ENCODE measurements around the gene RCAN2.

The RCAN2 gene

DNA sequence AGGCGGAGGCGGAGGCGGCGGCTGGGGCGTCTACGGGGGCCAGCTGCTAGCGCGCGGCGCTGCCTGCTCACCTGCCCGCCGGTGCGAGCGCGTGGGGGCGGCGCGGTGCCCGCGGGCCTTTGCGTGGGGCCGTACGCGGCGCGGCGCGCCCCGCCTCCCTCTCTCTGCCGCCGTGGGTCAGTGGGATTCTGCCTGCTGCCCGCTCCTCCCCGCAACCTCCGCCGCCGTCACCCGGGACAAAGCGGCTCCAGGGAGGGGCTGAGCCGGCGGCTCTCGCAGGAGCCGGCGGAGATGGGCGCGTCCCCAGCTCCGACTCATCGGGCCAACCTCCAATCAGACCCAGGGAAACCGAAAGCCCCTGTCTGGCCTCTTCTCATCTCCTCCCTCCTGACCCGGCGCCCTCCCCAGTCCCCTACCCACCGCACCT is at the start of gene RCAN2:
RCAN2 (minus strand) TSS at position 249 of the 427 bp plus-strand sequence.
- DNase-seq = no peak

DNA sequence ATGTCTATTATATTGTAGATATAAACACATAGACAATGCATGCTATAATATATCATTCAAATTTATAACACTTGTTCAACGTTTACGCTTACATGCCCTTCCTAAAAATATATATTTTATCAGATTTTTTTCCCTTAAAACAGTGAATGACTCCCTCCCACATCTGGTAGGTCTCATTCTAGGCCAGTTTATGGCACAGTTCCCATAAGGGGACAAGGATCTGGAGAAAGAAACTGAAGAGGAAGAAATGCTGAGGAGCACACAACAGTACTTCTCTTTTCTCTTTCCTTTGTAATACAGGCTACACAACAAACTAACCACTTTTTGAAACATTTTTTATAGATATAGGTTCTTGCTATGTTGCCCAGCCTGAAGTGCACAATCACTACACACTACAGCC is 48.6 kb upstream of the RCAN2 start:
- DNase-seq = no peak

DNA sequence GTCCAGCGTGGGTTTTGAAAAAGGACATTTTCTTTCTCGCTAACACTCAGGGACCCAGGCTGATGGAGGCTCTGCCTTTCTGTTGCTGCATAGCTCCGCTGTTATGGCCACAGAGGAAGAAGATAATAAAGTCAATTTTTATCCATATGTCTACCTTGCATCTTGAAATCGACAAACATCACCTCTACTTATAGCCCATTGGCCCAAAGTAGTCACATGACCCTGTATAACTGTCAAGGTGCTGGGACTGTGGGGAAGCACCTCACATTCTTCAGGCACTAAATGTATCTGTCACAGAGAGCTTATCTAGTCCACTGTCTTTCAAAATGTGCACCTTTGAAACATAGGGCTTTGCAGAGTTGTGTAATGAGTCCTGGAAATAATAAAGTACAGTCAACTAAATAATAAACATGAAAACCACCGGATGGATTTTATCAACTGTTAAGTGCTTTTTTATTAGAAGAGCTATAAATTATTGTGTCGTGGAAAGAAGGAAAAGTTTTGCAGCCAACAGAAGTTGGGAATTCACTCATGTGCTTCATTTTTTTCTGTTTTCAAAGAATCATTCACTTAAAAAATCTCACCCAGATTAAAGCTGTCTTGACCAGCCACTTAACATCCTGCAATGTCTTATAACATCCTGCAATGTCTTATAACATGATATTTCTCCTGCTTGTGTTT is 47.7 kb upstream of the RCAN2 start:
- DNase-seq = no peak

DNA sequence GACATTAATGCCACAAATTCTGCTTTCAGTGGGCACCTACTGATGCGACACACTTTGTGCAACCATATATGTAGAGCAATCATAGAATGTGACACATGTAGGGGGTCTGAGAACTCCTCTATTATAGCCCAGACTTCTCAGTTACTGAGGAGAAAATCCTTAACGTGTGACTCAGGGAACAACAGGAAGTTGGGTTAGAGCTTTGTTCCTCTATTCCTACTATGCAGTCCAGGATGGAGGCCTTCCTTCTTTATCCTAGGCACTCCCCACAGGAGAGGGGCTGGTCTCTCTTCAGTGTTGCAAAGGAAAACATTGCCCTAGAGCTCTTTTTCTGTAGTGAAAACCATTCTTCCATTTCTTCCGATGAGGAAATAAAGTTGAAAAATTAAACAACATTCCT is 39.6 kb upstream of the RCAN2 start:
- DNase-seq = no peak

DNA sequence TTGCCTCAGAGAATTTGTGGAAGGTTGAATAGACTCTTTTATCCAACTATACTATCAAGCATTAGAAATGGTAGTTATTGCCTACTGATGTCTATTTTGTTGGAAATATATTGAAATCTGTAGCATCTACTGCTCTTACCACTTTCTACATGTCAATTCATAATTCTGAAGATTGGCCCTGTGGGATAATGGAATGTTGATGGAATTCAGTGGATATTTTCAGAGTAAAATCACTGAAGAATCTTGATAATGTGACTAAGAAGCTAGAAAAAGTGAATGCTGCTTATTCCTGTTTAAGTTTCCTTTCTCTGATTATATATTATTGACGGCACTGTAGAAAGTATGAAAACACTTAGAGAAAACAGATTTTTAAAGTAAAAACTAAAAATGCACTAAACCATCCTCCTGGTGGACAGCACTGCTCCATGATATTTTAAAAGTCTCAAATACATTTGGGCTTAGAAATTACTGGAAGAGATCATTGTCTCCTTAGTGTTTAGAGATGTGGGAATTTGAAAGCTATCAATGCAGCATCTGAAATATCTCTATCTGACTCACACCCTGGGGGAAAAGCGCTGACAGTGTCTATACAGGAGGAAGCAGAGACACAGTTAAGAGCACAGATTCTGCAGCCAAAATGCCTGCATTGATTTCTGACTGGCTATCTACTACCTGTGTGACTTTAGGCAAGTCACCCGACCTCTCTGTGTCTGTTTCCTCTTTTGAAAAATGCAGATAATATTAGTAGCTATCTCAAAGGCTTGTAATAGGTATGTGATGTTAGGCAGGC is 37.9 kb upstream of the RCAN2 start:
- DNase-seq = no peak

DNA sequence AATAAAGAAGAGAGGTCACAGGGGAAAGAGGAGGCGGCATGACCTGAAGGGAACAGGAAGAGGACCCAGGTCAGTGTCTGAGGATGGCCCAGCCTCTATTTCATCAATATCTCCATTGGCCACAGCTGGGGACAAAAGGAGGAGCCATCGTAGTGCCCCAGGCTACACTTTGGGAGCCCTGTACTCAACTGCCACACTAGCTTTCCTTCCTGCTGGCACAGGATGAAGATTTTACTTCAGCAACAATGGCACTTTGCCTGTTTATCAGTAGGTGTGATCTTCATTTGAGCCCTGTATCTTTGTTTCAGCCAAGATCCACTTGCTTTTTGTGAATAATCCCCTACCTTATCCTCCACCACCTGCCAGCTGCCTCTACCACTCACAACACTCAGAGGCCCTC is 35.4 kb upstream of the RCAN2 start:
- DNase-seq = no peak

DNA sequence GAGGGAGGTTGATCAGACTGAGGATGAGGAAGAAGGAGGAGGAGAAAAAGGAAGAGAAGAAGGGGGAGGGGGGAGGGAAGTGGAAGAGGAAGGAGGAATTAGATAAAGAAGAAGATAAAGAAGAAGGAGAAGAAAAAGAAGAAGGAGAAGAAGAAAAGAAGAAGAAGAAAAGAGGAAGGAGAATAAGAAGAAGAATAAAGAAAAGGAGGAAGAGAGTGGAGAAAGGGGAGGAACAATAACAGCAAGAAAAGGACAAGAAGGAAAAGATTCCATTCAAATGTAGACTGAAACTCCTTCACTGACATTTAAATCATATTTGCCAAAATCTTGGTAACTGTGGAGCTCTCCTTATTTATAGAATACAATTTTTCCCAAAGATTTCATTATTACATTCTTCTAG is 34.3 kb upstream of the RCAN2 start:
- no peak for DNase-seq

DNA sequence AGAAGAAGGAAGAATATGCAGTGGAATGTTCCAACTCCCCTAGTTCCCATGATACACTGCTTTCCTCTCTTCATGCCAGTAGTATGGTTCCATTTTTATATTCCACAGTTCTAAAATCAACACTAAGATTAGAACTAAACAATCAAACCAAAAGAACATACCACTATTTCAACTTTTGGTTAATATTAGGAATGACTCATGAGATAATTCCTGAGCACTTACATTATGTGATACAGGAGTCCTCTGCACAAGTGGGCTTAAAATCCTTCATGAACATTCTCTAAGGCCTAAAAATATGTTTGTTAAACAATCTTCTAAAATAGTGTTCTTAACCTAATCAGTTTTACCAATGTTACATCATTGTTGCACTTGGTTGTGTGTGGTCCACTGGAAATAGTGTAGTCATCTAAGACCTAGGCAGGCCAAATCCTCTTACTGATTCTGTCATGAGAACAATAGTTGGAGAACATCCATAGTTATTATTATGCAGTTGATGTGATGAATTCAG is 30.3 kb upstream of the RCAN2 start:
- no peak for DNase-seq

DNA sequence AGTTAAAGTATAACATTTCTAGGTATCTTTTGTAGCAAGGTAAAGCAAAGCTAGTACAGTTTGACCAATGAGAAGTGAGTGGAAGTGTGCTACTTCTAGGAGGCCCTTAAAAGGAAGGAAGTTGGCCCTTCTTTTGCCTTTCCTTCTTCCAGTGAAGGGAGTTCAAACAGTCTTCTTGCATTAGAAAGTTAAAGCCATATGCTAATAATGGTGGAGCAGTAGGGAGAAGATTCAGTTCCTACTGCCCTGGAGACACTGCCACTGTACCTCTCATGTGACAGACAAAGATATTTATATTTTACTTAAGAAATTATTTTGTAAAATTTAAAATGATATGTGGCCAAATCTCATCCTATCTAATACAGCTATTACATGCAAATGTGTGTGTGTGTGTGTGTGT is 26.0 kb upstream of the RCAN2 start:
- DNase-seq = no peak

DNA sequence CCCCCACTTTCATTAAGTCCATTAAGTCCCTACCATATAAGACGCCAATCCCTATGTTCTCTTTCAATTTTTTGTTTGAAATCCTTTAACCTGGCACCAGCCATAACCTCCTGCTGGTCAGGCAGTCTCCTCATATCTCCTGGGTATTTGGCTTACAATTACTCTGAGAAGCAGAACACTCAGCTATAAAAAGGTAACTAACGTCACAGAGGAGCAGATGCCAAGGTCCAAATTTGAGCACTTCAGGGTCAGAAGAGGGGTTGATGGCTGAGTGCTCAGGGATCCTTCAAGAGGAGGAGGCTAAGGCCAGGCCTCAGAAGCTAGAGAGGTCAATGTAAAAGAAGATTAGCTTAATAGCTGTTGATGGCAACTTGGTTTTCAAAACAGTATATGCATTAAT is 22.3 kb upstream of the RCAN2 start:
- DNase-seq = no peak

DNA sequence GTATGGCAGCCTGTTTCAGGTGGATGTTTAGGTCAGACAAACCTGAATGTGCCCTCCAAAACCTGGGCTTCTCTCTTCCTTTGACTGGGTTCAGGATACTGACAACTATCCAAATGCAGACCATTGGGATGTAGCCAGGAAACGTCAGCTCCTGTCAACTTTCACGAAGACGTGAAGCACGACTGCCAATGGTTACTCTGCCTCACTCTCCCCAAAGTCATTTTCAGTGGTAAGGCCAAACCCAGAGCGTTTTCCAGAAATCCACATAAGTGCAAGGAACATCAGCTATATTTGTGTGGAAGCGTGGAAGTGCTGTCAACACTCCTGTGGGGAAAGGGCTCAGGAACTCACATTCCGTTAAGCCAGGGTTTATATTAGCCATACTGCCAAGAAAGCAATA is 20.1 kb upstream of the RCAN2 start:
- DNase-seq = no peak

DNA sequence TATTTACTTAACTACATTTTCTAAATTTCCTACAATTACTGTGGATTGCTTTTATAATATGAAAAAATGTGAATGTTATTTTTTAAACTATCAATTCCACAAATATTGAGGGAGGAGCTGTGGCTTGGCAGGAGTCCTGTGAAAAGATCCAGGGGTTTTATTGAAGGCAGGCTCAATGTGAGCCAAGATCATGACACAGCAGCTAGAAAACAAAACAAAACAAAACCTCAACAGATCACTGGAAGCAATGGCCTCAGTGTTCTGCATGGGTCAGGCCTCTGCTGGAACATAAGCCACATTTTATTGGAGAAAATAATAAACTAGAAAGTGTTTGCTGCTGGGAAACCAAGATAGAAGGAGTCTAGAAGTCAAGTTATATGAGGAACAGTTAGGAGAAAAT is 19.4 kb upstream of the RCAN2 start:
- no peak for DNase-seq

DNA sequence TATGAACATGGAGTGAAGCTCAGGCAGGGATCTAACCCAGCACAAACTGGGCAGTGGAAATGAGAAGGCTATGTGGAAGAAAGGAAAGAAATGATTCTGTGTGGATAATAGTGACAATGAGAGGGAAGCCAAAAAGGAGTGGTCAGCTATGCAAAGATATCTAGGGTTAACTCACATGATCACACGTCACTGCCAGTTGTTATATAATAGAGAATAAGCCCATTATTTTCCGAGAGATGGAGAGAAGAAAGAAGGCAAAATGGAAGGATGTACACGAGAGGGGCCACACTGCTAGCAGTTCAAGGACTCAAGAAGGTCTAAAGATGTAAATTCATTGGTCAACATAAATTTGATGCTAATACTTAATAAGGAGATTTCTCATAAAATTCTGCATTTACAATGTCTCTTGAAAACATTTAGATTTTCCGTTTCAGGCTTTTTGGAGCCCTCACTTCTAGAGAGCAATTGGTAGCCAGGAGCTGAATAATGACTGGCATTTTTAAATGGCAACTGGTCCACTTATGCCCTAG is 18.8 kb upstream of the RCAN2 start:
- no peak for DNase-seq

DNA sequence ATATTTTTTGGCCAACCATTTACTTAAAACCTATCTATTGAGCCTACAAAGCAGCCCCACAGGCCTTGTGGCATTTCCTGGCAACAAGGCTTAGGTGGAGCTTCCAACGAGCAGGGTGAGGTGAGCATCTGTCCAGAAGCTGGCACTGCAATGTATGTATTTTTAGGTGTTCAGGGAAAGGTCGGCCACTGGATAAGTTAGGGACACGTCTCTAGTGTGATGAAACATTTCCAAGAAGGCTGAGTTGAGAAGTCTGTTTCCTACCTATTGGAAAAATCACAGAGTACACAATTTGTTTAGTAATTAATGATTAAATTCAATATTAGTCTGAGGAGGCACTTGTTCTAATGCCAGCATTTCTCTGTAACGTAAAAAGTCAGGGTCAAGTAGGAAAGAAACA is 17.8 kb upstream of the RCAN2 start:
- DNase-seq = no peak

DNA sequence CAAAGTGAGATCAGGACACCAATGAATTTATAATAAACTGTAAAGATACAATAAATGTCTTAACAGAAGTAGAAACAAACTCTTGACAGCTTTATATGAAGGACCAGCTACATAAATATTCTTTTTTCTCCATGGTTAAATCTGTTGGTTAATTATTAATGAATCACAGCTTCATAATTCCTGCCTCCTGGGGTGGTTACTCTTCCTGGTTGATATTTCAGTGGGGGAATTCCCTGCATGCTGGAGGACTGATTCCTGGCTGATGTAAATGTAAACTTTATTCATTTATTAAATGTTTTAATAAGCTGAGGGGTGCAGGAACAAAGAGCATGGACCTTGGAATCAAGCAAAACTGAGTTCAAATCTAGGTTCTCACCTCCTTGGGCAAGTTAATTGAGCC is 16.2 kb upstream of the RCAN2 start:
- DNase-seq = no peak

DNA sequence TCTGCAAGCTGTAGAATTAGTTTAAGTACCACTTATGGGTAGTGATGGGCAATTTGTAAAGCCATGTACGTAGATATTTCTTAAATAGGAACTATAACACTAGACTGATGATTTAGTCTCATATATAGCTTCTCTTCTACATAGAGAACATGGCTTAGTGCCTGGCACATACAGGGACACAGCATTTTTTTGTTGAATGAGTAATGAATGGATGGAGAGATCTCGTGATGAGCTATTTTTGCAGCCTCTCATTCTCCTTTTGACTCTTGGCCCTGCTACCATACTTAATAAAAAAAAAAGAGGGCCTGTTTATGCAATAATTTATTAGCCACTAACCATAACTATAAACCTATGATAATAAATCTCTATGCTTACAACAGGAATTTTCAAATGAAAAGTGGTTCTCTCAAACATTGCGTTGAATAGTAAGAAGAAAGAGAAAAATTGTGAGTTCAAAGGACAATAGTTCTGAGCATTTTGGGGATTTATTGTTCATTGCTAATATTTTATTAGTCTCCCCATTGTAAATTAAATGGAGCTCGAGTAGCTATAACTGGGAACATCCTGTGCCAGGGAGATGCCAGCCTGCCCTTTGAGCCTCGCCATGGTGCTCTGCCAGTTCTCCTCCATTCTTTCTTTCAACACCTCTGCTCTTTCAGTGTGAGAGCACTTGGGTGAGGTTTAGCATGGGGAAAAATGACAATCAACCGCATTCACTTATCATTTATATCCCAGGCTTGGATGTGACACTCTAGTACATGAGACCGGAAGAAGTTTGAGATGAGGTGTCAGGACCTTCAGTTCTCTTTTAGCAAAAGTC is 14.7 kb upstream of the RCAN2 start:
- DNase-seq = no peak

DNA sequence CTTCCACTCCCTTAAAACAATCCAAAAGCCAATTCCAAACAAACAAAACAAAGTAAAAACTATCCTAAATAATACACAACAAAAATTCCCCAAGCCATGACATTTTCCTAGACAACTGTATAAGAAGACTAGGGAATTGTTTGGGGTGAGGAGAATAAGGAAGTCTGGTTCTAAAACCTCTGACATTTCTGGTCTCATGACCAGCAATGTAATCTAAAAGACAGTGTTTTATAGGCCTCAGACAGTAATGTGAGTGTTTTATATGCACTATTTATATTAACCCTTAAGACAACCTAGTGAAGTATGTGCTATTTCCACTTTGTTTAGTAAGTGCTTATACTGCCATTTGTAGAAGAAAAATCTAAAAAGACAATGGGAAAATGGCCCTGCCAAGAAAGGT is 13.0 kb upstream of the RCAN2 start:
- DNase-seq = no peak

DNA sequence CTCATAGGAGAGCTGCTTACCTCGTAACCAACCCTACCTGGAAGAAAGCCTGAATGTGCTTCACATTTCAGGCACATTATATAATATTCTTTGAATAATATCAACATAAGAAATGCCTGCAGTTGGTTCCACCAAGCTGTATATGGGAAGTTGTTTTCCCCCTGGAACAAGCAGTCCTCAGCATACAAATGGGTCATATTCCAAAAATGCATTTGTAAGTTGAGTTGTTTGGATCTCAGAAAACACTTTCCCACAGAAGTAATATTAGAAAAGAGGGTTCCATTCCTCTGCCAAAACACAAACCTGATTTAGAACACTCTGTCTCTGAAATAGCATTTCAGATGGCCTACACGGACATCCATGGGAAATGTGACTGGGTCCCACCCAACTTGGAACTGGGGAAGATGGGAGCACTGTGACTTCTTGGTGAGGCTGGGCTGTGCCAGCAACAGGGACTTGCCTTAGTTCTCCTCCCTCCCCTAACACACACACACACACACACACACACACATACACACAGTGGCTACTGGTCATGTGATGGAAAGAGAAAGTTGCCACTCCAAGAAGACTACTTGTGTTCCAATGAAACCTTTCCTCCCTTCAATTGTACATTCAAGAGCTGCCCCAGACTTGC is 11.4 kb upstream of the RCAN2 start:
- no peak for DNase-seq

DNA sequence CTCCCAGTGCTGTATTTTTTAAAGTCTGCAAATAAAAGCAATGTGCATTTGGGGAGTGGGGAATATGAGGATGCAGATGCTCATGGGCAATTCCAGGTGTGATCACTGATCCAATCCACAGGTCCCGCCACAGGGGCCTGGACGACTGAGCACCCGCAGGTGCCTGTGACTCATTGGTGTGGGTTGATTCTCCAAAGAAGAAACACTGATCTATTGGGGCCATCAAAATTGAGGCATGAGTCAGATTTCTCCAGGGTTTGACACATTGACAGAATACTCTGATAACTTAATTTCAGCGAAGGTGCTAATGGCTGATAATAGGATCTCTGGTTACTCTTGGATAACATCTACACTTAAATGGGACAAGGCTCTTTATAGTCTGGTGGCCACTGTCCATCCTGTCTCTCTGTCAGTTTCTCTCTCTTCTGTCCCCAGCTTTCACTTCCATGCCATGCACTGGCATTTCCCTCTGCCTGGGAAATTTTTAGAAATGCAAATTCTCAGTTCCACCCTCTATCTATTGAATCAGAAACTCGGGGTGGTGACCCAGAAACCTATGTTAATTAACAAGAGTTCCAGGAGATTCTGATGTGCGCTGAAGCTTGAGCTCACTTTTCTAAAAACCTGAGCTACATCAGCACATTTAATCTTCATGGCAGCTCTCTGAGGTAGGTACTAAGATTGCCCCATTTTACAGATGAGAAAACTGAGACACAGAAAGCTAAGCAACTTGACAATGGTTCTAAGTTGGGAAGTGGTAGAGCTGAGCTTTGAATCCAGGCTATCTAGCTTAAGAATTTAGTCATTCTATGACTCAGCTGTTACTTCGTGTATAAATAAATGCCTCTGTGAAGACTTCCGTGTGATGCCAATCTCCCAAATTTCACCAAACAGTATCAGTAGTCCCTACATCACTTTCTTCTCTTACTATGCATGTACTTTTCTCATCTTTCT is 10.2 kb upstream of the RCAN2 start:
- DNase-seq = no peak

DNA sequence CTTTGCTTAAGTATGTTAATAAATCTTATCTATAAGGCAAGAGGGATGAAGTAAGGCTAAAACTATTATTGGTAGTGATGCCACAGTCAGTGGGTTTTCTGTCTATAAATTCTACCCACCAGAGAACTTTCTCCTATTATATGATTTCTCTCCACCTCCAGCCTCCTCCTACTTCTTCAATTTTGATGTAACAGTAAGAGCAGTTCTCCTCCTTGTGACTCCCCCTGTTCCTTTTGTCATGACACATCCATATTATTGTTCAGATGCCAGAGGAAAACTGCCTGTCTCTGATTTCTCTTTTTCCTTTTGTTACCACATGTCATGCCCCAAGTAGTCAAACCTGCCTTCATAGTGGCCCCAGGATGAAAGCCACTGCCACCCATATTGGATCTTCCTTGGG is 9.1 kb upstream of the RCAN2 start:
- no peak for DNase-seq

Measured in right forelimb (tissue), 1 donor.